Thyroid gland (tissue), 4 donors: Measurements from ENCODE around the gene STAT2. TPM values are rescaled to one million over a fixed set of nuclear protein-coding genes. Genes with fewer than 3 reads are reported as not detected.
A peak's percentile ranks its signal among the peaks of the same experiment; 100 is the strongest.
"Not testable (repeated sequence)": the region's sequence is repeated elsewhere in the genome, so short reads cannot be mapped to it uniquely, and the experiment has no call there.

Source experiments
- DNase-seq, 2 donors: peaks; one replicate each; pipeline ENCODE4 v3.0.0-alpha.2; 2019
- H3K27ac ChIP-seq, 3 donors: fragments of 200-600 bp; sonication (generic); 1 replicate in 2 of 3; 2 replicates in 1 of 3; pipeline ENCODE4 v1.5.1; 2016 to 2019; ENCODE audit warnings: mild to moderate bottlenecking in 1 of 3, moderate library complexity in 1 of 3
- H3K27me3 ChIP-seq: fragments of 200-600 bp; sonication (generic); one replicate; pipeline ENCODE4 v1.5.1; 2019
- H3K36me3 ChIP-seq, 2 donors: fragments of 200-600 bp; sonication (generic); one replicate each; pipeline ENCODE4 v1.5.1; 2016 to 2019
- H3K4me1 ChIP-seq, 2 donors: fragments of 200-600 bp; sonication (generic); one replicate each; pipeline ENCODE4 v1.5.1; 2017 to 2019
- H3K4me3 ChIP-seq, 3 donors: fragments of 200-600 bp; sonication (generic); replicated peaks in 1 of 3; 1 replicate in 2 of 3; 2 replicates in 1 of 3; pipeline ENCODE4 v1.5.1; 2016; ENCODE audit warnings: mild to moderate bottlenecking in 1 of 3
- H3K9me3 ChIP-seq: fragments of 200-600 bp; sonication (generic); one replicate; pipeline ENCODE4 v1.5.1; 2017
- POLR2A ChIP-seq, 2 donors: fragments of 450-650 bp; IDR thresholded peaks; one replicate each; pipeline ENCODE4 v1.6.1; 2017; ENCODE audit warnings: antibody characterized with exemption in 2 of 2, mild to moderate bottlenecking in 2 of 2, moderate library complexity in 1 of 2
- WGBS, 2 donors: methylation state at CpG; one replicate each; pipeline ENCODE4 v1.1.5; 2017; 5-methylcytosine and 5-hydroxymethylcytosine counted together
- intact Hi-C: fragments of 100-400 bp; cut with DNase I; formaldehyde crosslinking; loops from one replicate; pipeline ENCODE4 v1.15.1; 2023
- total RNA-seq, 4 donors: library from RNA; depleted of rRNA; stranded (reverse); fragments of >200 nt; gene quantifications; one replicate each; pipeline ENCODE4 v1.2.3, GENCODE V29; 2016
- TF ChIP-seq, protein P1 (sequence below), 6 experiments: fragments of 200-600 bp in 3 of 6; fragments of 450-650 bp in 3 of 6; sonication (generic) in 3 of 6; IDR thresholded peaks; one replicate each; pipeline ENCODE4 v1.5.1; 2016 to 2019; ENCODE audit warnings: antibody characterized with exemption in 6 of 6, mild to moderate bottlenecking in 2 of 6, inconsistent platforms in 1 of 6, moderate library complexity in 1 of 6

The STAT2 gene
- total RNA-seq, 4 donors from 2014 or later: 121 to 166 (median 146) TPM

DNA sequence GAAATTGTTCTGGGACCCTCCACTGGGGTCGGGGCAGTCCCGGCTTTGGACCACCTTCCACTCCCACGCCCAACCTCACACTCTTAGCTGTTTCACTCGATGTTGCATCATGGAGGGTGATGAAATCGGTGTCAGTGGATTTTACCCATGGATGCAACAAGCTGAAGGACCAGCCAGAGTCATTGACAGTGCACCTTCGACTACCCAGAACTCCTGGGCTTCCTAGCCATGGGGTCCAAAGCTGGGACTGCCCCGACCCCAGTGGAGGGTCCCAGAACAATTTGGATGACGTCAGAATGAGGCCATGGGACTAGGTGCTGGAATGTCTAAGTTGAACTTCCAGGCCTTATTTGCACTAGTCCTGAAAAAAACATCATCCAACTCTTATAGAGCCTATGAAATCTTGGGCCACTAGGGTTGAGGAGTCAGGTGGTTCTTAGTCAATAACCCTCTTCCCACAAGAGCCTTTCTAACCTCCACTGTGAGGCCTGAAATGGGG is 22.1 kb downstream of the STAT2 start:
- DNase-seq: no peak
- intact Hi-C loops: loop anchor here (10.0 kb wide), 1 partner anchor 127 kb away; the partner anchor contains the start of gene SPRYD4
- Histone ChIP-seq H3K27ac (no peak overlapping the region), H3K9me3 (no peaks in the 10 kb centered on the region), H3K4me1 (peaks cover 6 to 11% of the 10 kb centered on the region in 2 donors), H3K4me3 (no peak overlapping the region), H3K36me3 (peaks cover 3 to 5% of the 10 kb centered on the region in 2 donors), H3K27me3 (no peaks in the 10 kb centered on the region)
- 79 to 87% methylated on average over 8 of the region's 8 CpGs for WGBS, 2 donors
- no peak for TF ChIP-seq POLR2A (IDR thresholded peaks at IDR 0.05)
- TF ChIP-seq, protein P1, sequence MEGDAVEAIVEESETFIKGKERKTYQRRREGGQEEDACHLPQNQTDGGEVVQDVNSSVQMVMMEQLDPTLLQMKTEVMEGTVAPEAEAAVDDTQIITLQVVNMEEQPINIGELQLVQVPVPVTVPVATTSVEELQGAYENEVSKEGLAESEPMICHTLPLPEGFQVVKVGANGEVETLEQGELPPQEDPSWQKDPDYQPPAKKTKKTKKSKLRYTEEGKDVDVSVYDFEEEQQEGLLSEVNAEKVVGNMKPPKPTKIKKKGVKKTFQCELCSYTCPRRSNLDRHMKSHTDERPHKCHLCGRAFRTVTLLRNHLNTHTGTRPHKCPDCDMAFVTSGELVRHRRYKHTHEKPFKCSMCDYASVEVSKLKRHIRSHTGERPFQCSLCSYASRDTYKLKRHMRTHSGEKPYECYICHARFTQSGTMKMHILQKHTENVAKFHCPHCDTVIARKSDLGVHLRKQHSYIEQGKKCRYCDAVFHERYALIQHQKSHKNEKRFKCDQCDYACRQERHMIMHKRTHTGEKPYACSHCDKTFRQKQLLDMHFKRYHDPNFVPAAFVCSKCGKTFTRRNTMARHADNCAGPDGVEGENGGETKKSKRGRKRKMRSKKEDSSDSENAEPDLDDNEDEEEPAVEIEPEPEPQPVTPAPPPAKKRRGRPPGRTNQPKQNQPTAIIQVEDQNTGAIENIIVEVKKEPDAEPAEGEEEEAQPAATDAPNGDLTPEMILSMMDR (IDR thresholded peaks at IDR 0.05): no peak

GRCh38 chr12:56336361-56337167 is 23.3 kb downstream of the STAT2 start:
- H3K4me1 ChIP-seq: peaks cover 8 to 19% of the 10 kb centered on the region in 2 donors
- intact Hi-C loops: loop anchor here (10.0 kb wide), 1 partner anchor 128 kb away; the partner anchor contains the start of gene SPRYD4
- no peak overlapping the region for H3K27ac ChIP-seq
- no peaks in the 10 kb centered on the region for H3K36me3 ChIP-seq
- TF ChIP-seq POLR2A (IDR thresholded peaks at IDR 0.05): no peak
- TF ChIP-seq, protein P1 (IDR thresholded peaks at IDR 0.05): no peak
- no peak overlapping the region for H3K4me3 ChIP-seq
- H3K27me3 ChIP-seq: no peaks in the 10 kb centered on the region
- WGBS, 2 donors: 82 to 86% methylated on average over 9 of the region's 9 CpGs
- DNase-seq: no peak
- no peaks in the 10 kb centered on the region for H3K9me3 ChIP-seq

- not testable (repeated sequence) for H3K27ac ChIP-seq, H3K4me3 ChIP-seq, H3K9me3 ChIP-seq, DNase-seq, H3K36me3 ChIP-seq, H3K27me3 ChIP-seq
- intact Hi-C loops: loop anchor here (10.0 kb wide), 1 partner anchor 129 kb away; the partner anchor contains the start of gene SPRYD4
- peaks cover 8 to 19% of the 10 kb centered on the region in 2 donors for H3K4me1 ChIP-seq
- WGBS, 2 donors: 93 to 97% methylated on average over 8 of the region's 8 CpGs
Measured at GRCh38 chr12:56335527-56335926, 24.4 kb downstream of the STAT2 start.

DNA sequence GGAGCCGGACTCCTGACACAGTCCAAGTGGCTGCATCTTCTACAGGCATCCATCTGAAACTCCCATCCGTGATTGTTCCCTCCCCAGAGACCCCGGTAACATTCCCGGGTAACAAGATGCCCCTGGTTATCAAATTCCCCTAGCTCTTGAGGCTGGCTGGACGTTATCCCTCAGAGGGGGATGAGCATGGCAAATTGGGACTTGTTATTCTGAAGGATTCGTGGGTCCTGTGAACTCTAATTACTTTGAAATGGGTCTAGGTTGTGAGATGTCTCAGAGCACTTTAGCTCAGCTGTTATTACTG is 25.5 kb downstream of the STAT2 start:
- Histone ChIP-seq H3K27me3 (no peaks in the 10 kb centered on the region), H3K4me3 (peak overlapping the region in 2 of 3 donors; percentile 41 to 52), H3K27ac (peak overlapping the region; percentile 93 to 97 (median 96)), H3K4me1 (peaks cover 8 to 19% of the 10 kb centered on the region in 2 donors), H3K36me3 (no peaks in the 10 kb centered on the region), H3K9me3 (no peaks in the 10 kb centered on the region)
- DNase-seq: no peak
- TF ChIP-seq, protein P1 (IDR thresholded peaks at IDR 0.05): no peak
- no peak for TF ChIP-seq POLR2A (IDR thresholded peaks at IDR 0.05)
- intact Hi-C loops: loop anchor here (10.0 kb wide), 1 partner anchor 130 kb away; the partner anchor contains the start of gene SPRYD4
- WGBS, 2 donors: 4 to 11% methylated on average over 6 of the region's 6 CpGs

DNA sequence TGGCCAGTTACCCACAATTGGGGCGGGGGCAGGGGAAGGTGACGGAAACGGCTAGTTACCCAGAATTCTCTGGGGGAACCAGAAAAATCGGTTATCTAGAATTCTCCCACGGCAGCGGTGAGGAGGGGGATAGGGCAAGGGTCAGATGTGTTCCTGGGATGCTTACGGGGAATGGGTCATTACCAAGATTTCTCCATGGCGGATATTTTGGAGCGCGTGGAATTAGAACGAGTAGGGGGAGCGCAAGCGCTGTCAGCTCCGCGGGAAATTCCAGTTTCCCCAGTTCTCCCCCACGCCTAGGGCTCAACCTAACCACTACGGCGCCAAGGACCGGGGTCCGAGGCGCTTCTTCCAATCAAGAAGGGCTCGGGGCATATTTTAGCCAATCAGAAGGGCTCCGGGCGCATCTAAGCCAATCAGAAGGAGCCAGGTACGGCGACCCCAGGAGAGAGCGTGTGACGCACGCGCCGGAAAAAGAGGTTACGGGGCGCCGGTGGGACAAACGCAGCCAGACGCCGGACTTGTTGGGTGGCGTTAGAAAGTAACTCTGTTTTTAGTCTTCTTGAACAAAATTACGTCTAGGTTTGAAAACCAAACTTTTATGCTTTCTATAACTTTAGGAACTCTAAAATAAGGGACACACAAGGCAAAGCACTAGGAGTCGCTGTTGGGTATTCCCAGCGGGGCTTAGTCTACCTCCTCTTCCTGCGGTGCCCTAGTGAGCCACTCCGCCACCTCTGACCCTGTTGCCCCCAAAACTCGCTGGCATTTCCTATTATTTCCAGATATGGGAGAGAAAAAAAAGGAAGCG is 26.0 kb downstream of the STAT2 start, which contains the start of gene PAN2:
PAN2 (minus strand) TSS at position 322 of the 811 bp plus-strand sequence. CDS start 906 bp downstream, outside the sequence.
- TF ChIP-seq POLR2A (IDR thresholded peaks at IDR 0.05): peak in 1 of 2 donors; percentile 90
- TF ChIP-seq, protein P1 (IDR thresholded peaks at IDR 0.05): peak; percentile 12 to 56 (median 40)
- intact Hi-C loops: loop anchor here (10.0 kb wide), 1 partner anchor 131 kb away; the partner anchor contains the start of gene SPRYD4
- 0 to 1% methylated on average over 31 to 45 of the region's 45 CpGs for WGBS, 2 donors
- no peaks in the 10 kb centered on the region for H3K9me3 ChIP-seq
- no peaks in the 10 kb centered on the region for H3K36me3 ChIP-seq
- H3K4me1 ChIP-seq: peaks cover 8 to 19% of the 10 kb centered on the region in 2 donors
- no peaks in the 10 kb centered on the region for H3K27me3 ChIP-seq
- peak; percentile 97 to 98 for DNase-seq
- H3K4me3 ChIP-seq: peak within 1 kb of the TSS; percentile 41 to 76 (median 52)
- peak within 1 kb of the TSS; percentile 93 to 97 (median 96) for H3K27ac ChIP-seq
